Stimulated activated naive B cell treated with anti-CD40 and anti-IgM and Interleukin-4, amounts not matched to agents 10 μg/mL and 1 μg/mL and 100 μg/mL, for 72 hours (primary cell): ENCODE measurements around the gene GLRB.
"Not testable (repeated sequence)": the region's sequence is repeated elsewhere in the genome, so short reads cannot be mapped to it uniquely, and the experiment has no call there.

Experiments
- ATAC-seq, 2 donors: fragments of 150-1000 bp; cut with Tn5 transposase; replicated peaks; 2 replicates each; pipeline ENCODE4 v1.10.0; 2021; ENCODE audit warnings: moderate library complexity in 1 of 2
- DNase-seq: peaks from one replicate; pipeline ENCODE4 v3.0.0; 2021
- H3K27ac Mint-ChIP-seq: one replicate; pipeline ENCODE4 v1.8.0; 2022; ENCODE audit warnings: mild to moderate bottlenecking, mixed read lengths
- H3K27me3 Mint-ChIP-seq, 2 donors: one replicate each; pipeline ENCODE4 v1.8.0; 2022; ENCODE audit warnings: mixed read lengths in 2 of 2
- H3K36me3 Mint-ChIP-seq, 2 donors: one replicate each; pipeline ENCODE4 v1.8.0; 2022; ENCODE audit warnings: mixed read lengths in 2 of 2, mild to moderate bottlenecking in 1 of 2
- H3K4me1 Mint-ChIP-seq, 2 donors: one replicate each; pipeline ENCODE4 v1.8.0; 2022; ENCODE audit warnings: mixed read lengths in 2 of 2, mild to moderate bottlenecking in 1 of 2
- H3K4me3 Mint-ChIP-seq, 2 donors: one replicate each; pipeline ENCODE4 v1.8.0; 2022; ENCODE audit warnings: mild to moderate bottlenecking in 2 of 2, mixed read lengths in 2 of 2, moderate library complexity in 1 of 2
- H3K9me3 Mint-ChIP-seq, 2 donors: one replicate each; pipeline ENCODE4 v1.8.0; 2022; ENCODE audit warnings: mixed read lengths in 2 of 2, mild to moderate bottlenecking in 1 of 2

The GLRB gene

DNA sequence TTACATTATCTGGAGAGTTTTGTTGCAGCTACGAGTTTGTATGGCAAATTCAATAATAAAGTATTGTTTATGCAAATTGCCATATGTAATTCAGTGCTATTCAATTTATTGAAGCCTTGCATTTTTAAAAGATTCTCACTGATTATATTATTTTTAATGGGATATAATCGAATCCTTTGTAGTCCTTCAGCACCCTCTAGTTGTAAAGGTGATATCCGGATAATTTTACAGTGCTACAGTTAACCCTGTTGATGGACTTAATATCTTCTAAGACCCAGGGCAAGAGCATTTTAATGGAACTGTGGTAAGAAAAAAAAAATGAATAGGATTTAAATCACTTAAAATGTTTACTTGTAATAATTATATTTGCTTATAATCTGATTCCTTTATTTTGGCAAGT lies 96.1 kb downstream of the GLRB start:
- no peaks in the 10 kb centered on the region for H3K36me3 Mint-ChIP-seq
- H3K27ac Mint-ChIP-seq, result no peak overlapping the region
- no peak overlapping the region for H3K4me3 Mint-ChIP-seq
- H3K4me1 Mint-ChIP-seq, result no peaks in the 10 kb centered on the region
- no peaks in the 10 kb centered on the region for H3K27me3 Mint-ChIP-seq
- ATAC-seq (no peak), DNase-seq (no peak)
- H3K9me3 Mint-ChIP-seq, result no peaks in the 10 kb centered on the region

DNA sequence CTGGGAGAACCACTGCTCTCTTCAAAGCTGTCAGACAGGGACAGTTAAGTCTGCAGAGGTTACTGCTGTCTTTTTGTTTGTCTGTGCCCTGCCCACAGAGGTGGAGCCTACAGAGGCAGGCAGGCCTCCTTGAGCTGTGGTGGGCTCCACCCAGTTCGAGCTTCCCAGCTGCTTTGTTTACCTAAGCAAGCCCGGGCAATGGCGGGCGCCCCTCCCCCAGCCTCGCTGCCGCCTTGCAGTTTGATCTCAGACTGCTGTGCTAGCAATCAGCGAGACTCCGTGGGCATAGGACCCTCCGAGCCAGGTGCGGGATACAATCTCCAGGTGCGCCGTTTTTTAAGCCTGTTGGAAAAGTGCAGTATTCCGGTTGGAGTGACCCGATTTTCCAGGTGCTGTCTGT lies 104.3 kb downstream of the GLRB start:
- not testable (repeated sequence) for H3K9me3 Mint-ChIP-seq, DNase-seq, ATAC-seq, H3K27me3 Mint-ChIP-seq, H3K4me1 Mint-ChIP-seq, H3K4me3 Mint-ChIP-seq, H3K36me3 Mint-ChIP-seq, H3K27ac Mint-ChIP-seq

DNA sequence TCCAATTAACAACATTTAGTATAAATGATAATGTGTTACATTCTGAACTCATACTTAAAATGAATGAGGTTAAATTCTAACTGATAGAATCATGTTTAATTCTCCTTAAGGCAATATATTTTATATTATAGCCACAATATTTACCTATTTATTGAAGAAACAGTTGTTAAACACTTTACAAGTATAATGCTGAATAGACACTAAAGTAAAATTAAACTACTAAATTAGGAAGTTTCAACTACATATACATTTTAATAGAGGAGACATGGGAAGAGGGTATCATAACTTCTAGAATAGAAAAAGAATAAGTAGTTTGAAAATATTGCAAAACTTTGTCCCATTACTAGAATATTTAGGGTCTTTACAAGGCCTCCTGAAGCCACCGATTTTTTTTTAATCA lies 108.3 kb downstream of the GLRB start:
- peaks cover 7 to 9% of the 10 kb centered on the region in 2 donors for H3K9me3 Mint-ChIP-seq
- DNase-seq (no peak), ATAC-seq (no peak)
- no peak overlapping the region for H3K4me3 Mint-ChIP-seq
- no peaks in the 10 kb centered on the region for H3K27me3 Mint-ChIP-seq
- no peaks in the 10 kb centered on the region for H3K36me3 Mint-ChIP-seq
- H3K4me1 Mint-ChIP-seq, result no peaks in the 10 kb centered on the region
- H3K27ac Mint-ChIP-seq, result no peak overlapping the region

DNA sequence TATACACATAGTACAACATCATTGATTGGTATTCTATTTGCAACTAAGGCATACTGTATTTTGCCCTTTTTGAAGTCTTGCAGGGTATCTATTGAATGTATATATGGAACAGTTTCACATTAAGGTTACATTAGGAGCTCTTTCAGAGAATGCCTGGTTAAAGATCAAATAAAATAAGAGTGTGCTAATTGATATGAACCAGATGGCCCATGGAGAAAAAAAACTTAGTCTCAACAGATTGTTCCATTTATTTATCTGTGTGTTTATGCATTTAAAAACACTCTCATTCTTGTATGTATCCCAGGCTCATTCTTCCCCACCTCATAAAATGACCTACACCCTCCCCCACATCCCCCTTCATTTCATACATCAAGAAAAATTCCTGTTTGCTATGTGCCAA lies 109.4 kb downstream of the GLRB start:
- ATAC-seq (no peak), DNase-seq (no peak)
- no peak overlapping the region for H3K4me3 Mint-ChIP-seq
- H3K27me3 Mint-ChIP-seq, result no peaks in the 10 kb centered on the region
- no peak overlapping the region for H3K27ac Mint-ChIP-seq
- peaks cover 7 to 9% of the 10 kb centered on the region in 2 donors for H3K9me3 Mint-ChIP-seq
- H3K36me3 Mint-ChIP-seq, result no peaks in the 10 kb centered on the region
- no peaks in the 10 kb centered on the region for H3K4me1 Mint-ChIP-seq

DNA sequence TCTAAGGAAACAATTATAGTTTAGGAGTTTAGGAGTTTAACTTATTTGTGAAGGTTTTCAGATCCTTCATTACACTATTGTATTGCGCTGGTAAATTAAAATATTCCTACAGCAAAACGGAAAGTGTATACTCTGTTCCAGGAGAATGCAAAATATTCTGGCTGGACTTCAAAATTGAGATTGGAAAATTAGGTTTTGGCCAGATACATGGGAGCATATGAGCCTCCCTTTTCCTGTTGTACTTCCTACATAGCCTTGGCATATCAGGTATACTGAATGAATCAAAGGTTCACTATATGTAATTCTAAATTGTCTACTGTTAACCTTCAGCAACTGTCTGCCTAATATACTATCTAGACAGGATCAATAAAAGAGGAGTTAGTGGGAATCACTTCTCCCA lies 119.4 kb downstream of the GLRB start:
- ATAC-seq (no peak), DNase-seq (no peak)
- no peak overlapping the region for H3K4me3 Mint-ChIP-seq
- H3K27ac Mint-ChIP-seq, result no peak overlapping the region
- no peaks in the 10 kb centered on the region for H3K36me3 Mint-ChIP-seq
- no peaks in the 10 kb centered on the region for H3K27me3 Mint-ChIP-seq
- H3K9me3 Mint-ChIP-seq, result no peaks in the 10 kb centered on the region
- no peaks in the 10 kb centered on the region for H3K4me1 Mint-ChIP-seq

DNA sequence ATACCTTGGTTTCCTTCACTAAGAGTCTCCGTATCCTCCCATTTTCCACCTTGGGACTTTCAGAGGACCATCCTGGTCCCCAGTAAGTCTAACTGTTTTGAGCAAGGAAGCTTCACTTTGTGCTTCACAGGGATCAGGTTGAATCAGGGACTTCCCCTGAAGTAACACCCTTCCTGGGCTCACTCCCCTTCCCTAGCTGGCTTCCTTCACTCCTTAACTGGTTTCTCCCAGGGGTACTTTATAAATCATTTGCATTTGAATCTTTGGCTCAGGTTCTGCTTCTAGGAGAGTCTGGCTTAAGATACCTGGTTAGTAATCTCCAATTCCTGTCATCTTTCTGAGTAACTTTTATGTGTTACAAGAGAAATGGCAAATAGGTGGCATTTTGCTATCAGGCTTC lies 120.1 kb downstream of the GLRB start:
- no peak for DNase-seq
- Mint-ChIP-seq H3K4me1 (no peaks in the 10 kb centered on the region), H3K9me3 (no peaks in the 10 kb centered on the region), H3K27me3 (no peaks in the 10 kb centered on the region), H3K36me3 (no peaks in the 10 kb centered on the region), H3K27ac (no peak overlapping the region), H3K4me3 (no peak overlapping the region)
- ATAC-seq, result no peak

DNA sequence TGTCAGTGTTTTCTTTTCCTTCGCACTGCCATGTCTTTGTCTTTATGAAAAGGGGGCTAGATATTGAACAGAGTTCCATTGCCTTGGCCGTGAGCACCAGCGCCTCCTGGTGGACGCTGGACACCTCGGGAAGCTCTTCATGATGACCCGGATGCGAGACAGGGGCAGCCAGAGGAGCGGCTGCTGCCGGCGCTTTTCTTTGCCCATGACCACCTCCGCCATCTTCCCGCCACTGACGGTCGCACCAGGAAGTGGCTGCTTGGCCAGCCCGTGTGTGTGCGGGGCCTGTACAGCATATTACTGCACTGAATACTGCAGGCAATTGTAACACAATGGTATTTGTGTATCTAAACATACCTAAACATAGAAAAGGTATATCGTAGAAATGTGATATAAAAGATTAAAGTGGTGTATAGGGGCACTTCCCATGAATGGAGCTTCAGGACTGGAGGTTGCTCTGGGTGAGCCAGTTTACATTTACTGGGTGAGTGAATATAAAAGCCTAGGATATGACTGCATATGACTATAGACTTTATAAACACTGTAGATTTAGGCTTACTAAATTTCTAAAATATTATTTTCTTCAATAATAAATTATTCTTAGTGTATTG lies 128.8 kb downstream of the GLRB start:
- no peak overlapping the region for H3K4me3 Mint-ChIP-seq

DNA sequence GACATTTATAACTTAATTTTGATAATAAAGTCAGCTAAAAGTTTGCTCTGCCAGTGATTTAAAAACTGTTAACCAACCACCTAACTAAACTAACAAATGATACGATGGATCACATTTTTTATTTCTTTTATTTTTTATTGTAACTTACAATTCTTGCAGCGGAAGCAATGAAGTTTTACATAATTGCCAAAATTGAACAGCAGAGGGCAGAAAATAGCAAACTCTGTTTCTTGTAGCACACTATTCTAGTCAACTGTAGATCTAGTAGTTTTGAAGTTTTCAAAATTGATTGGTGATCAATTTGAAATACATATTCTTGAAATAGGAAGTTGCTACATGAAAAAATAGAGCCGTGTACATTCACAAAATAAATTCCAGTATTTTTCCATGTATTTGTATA lies 141.8 kb downstream of the GLRB start:
- peaks cover 32 to 43% of the 10 kb centered on the region in 2 donors for H3K27me3 Mint-ChIP-seq
- H3K4me1 Mint-ChIP-seq, result peaks cover 2 to 6% of the 10 kb centered on the region in 2 donors

More for the DNA sequence above, 128.8 kb downstream of the GLRB start:
- H3K36me3 Mint-ChIP-seq, result no peaks in the 10 kb centered on the region
- no peaks in the 10 kb centered on the region for H3K4me1 Mint-ChIP-seq
- ATAC-seq (peak; percentile 48 to 50), DNase-seq (no peak)
- no peaks in the 10 kb centered on the region for H3K27me3 Mint-ChIP-seq
- no peak overlapping the region for H3K27ac Mint-ChIP-seq
- H3K9me3 Mint-ChIP-seq, result peaks cover 0 to 2% of the 10 kb centered on the region in 2 donors

DNA sequence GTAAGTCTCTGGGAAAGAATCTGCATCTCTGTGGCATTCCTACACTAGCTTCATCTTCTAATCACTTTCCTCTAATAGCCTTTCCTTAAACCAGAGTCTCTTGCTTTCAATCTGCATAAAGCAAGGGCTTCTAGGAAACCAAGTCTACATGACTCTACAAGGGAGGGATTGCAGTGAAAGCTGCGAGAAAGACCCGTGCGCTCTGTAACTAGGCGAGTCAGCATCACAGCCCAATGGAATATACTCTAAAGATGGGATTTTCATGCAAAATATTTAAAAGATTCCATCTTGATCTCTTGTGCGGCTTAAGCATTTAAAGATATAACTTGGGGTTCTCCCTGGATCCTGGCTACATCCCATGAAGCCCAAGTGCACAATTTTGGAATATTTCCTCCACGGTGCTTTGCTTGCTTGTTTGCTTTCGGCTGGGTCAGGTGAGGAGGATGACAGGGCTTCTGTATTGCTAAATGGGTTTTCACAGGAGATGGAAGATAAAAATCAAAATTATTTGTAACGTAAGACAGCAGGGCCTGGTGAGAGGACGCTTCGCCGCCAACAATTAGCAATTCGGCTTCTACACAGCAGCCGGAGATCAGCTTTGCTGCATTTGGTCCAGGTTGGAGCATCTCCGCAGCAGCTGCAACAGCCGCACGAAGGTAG lies 143.9 kb downstream of the GLRB start:
- Mint-ChIP-seq H3K27ac (no peak overlapping the region), H3K27me3 (peaks cover 37 to 52% of the 10 kb centered on the region in 2 donors), H3K36me3 (peaks cover 3% of the 10 kb centered on the region in 2 donors), H3K9me3 (peaks cover 6 to 8% of the 10 kb centered on the region in 2 donors), H3K4me1 (peaks cover 2 to 6% of the 10 kb centered on the region in 2 donors), H3K4me3 (no peak overlapping the region)
- ATAC-seq (peak in 1 of 2 donors; percentile 16), DNase-seq (no peak)

More for the DNA sequence above, 141.8 kb downstream of the GLRB start:
- Mint-ChIP-seq H3K27ac (no peak overlapping the region), H3K9me3 (peaks cover 6 to 8% of the 10 kb centered on the region in 2 donors), H3K4me3 (no peak overlapping the region), H3K36me3 (peaks cover 3% of the 10 kb centered on the region in 2 donors)
- DNase-seq, result no peak
- ATAC-seq, result no peak

DNA sequence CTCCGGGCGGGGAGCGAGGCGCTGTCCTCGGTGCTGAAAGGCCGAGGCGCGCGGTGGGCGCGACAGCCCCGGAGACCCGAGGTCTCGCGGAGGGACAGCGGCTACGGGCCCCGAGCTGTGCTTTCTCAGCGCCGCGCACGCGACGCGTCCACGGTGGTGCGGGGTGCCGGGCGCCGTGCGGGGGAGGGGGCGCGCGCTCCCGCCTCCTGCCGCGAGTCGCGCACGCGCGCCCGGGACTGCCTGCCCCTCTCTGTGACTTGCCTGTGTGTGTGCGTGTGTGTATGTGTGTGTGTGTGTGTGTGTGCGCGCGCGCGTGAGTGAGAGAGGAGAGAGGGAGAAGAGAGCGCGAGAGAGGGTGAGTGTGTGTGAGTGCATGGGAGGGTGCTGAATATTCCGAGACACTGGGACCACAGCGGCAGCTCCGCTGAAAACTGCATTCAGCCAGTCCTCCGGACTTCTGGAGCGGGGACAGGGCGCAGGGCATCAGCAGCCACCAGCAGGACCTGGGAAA lies 144.5 kb downstream of the GLRB start, which contains the start of gene GRIA2:
Gene GRIA2 (plus strand): TSS at position 358 of the 511 bp plus-strand sequence. CDS start 315 bp downstream, outside the sequence.
- Mint-ChIP-seq H3K27me3 (peaks cover 37 to 47% of the 10 kb centered on the region in 2 donors), H3K36me3 (peaks cover 3% of the 10 kb centered on the region in 2 donors), H3K9me3 (peaks cover 6 to 8% of the 10 kb centered on the region in 2 donors), H3K4me1 (peaks cover 2 to 6% of the 10 kb centered on the region in 2 donors), H3K4me3 (no peak within 1 kb of the TSS), H3K27ac (no peak within 1 kb of the TSS)
- ATAC-seq, result no peak
- DNase-seq, result no peak

DNA sequence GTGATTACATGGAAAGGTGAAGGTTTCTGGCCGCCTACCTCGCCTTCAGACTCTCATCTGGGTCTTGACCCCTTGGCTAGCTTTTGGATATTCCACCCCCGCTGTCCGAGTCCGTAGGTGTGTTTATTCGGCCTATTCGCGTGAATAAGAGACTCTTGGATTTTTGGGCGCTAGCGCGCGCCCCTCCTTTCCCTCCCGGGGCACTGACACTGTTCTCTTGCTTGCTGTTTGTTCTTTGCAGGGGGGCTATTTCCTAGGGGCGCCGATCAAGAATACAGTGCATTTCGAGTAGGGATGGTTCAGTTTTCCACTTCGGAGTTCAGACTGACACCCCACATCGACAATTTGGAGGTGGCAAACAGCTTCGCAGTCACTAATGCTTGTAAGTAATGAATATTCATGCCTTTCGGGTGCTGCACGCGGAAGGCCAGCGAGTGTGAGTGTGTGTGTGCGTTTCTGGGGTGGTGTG lies 145.5 kb downstream of the GLRB start:
- peak overlapping the region in 1 of 2 donors; percentile 25 for H3K4me3 Mint-ChIP-seq
- DNase-seq (no peak), ATAC-seq (no peak)
- H3K27ac Mint-ChIP-seq, result no peak overlapping the region
- H3K36me3 Mint-ChIP-seq, result peaks cover 3% of the 10 kb centered on the region in 2 donors
- H3K27me3 Mint-ChIP-seq, result peaks cover 37 to 47% of the 10 kb centered on the region in 2 donors
- peaks cover 2 to 6% of the 10 kb centered on the region in 2 donors for H3K4me1 Mint-ChIP-seq
- peaks cover 6 to 8% of the 10 kb centered on the region in 2 donors for H3K9me3 Mint-ChIP-seq
